Measurements from ENCODE around the gene FAM234A.

The FAM234A gene

GRCh38 chr16:283033-283805 is 48.6 kb downstream of the FAM234A start, which contains the start of gene PDIA2:
TSS of gene PDIA2 (plus strand) at chr16:283164. CDS start at chr16:283170, 6 bp downstream.
- no peak for DNase-seq

GRCh38 chr16:284204-285120 is 49.8 kb downstream of the FAM234A start:
- no peak for DNase-seq

GRCh38 chr16:285146-286055 is 50.8 kb downstream of the FAM234A start:
- DNase-seq = no peak

GRCh38 chr16:286491-287297 is 52.1 kb downstream of the FAM234A start:
- DNase-seq = no peak

- peak; percentile 41 for DNase-seq
These were observed 52.7 kb downstream of the FAM234A start for GRCh38 chr16:287298-287811.

- DNase-seq = no peak
These were observed 53.6 kb downstream of the FAM234A start for GRCh38 chr16:287981-288920.

- DNase-seq = no peak
These were observed 54.9 kb downstream of the FAM234A start for GRCh38 chr16:289395-289997.

- DNase-seq = no peak
These were observed 55.5 kb downstream of the FAM234A start for GRCh38 chr16:290015-290680.

GRCh38 chr16:290681-291405 is 56.2 kb downstream of the FAM234A start:
- no peak for DNase-seq

- no peak for DNase-seq
These were observed 56.9 kb downstream of the FAM234A start for GRCh38 chr16:291539-291938.

GRCh38 chr16:293043-293775 is 58.6 kb downstream of the FAM234A start:
- DNase-seq = no peak

- no peak for DNase-seq
These were observed 61.7 kb downstream of the FAM234A start for GRCh38 chr16:296276-296675.

- DNase-seq = no peak
These were observed 62.3 kb downstream of the FAM234A start for GRCh38 chr16:296806-297510.

- DNase-seq = no peak
These were observed 63.2 kb downstream of the FAM234A start for GRCh38 chr16:297832-298231.

- no peak for DNase-seq
These were observed 66.6 kb downstream of the FAM234A start for GRCh38 chr16:301235-301634.

- DNase-seq = no peak
These were observed 67.3 kb downstream of the FAM234A start for GRCh38 chr16:301950-302349.

- DNase-seq = no peak
These were observed 69.3 kb downstream of the FAM234A start for GRCh38 chr16:303760-304505.

All from NCI-H774 (cell line).